Gastrocnemius medialis (tissue), 4 donors: ENCODE measurements around the gene PM20D2. TPM values are rescaled to one million over a fixed set of nuclear protein-coding genes. Genes with fewer than 3 reads are reported as not detected.
A peak's percentile ranks its signal among the peaks of the same experiment; 100 is the strongest.

ENCODE experiments used
- ATAC-seq, 2 donors: fragments of 150-250 bp; one replicate each; pipeline ENCODE4 v1.9.1; 2016
- DNase-seq, 2 donors: peaks; one replicate each; pipeline ENCODE4 v3.0.0-alpha.2; 2019
- H3K27ac ChIP-seq, 4 donors: fragments of 200-600 bp; sonication (generic); 1 replicate in 1 of 4; 2 replicates in 3 of 4; pipeline ENCODE4 v1.5.1; 2016 to 2018; ENCODE audit warnings: mild to moderate bottlenecking in 2 of 4, moderate library complexity in 1 of 4
- H3K27me3 ChIP-seq, 3 donors: fragments of 200-600 bp; sonication (generic) in 2 of 3; 1 replicate in 1 of 3; 2 replicates in 2 of 3; pipeline versions ENCODE4 v1.5.1 to v1.6.0; 2016 to 2019; ENCODE audit warnings: mild to moderate bottlenecking in 1 of 3, moderate library complexity in 1 of 3
- H3K36me3 ChIP-seq, 2 donors: fragments of 200-600 bp; sonication (generic) in 1 of 2; one replicate each; pipeline ENCODE4 v1.5.1; 2017 to 2018
- H3K4me1 ChIP-seq, 2 donors: fragments of 200-600 bp; sonication (generic) in 1 of 2; one replicate each; pipeline ENCODE4 v1.5.1; 2016 to 2017; ENCODE audit warnings: mild to moderate bottlenecking in 2 of 2
- H3K4me3 ChIP-seq, 4 donors: fragments of 200-600 bp; sonication (generic) in 3 of 4; 1 replicate in 1 of 4; 2 replicates in 3 of 4; pipeline ENCODE4 v1.5.1; 2016 to 2019; ENCODE audit warnings: mild to moderate bottlenecking in 2 of 4
- H3K9me3 ChIP-seq, 3 donors: fragments of 200-600 bp; sonication (generic) in 2 of 3; 1 replicate in 1 of 3; 2 replicates in 2 of 3; pipeline ENCODE4 v1.5.1; 2016 to 2019
- CTCF ChIP-seq, 5 experiments: fragments of 450-650 bp in 3 of 5; fragments of 200-600 bp in 2 of 5; sonication (generic) in 2 of 5; IDR thresholded peaks in 4 of 5; conservative IDR thresholded peaks in 1 of 5; 1 replicate in 4 of 5; 2 replicates in 1 of 5; pipeline ENCODE4 v1.5.1; 2016 to 2019; ENCODE audit warnings: antibody characterized with exemption in 5 of 5, mild to moderate bottlenecking in 3 of 5, moderate library complexity in 3 of 5
- POLR2A ChIP-seq, 2 donors: fragments of 450-650 bp; IDR thresholded peaks; one replicate each; pipeline ENCODE4 v1.6.1; 2017; ENCODE audit warnings: antibody characterized with exemption in 2 of 2, mild to moderate bottlenecking in 2 of 2, moderate library complexity in 2 of 2
- in situ Hi-C, 4 donors: fragments of 200-750 bp; cut with MboI; loops; one replicate each; pipeline versions ENCODE4 v1.15.0 to v1.8.0; 2017; ENCODE audit warnings: low sequenced_read_pairs in 4 of 4
- intact Hi-C: fragments of 100-400 bp; cut with DNase I; formaldehyde crosslinking; loops from one replicate; pipeline ENCODE4 v1.15.1; 2023; ENCODE audit warnings: low total_unique reads
- total RNA-seq, 4 donors: library from RNA; depleted of rRNA; stranded (reverse); fragments of >200 nt; gene quantifications; one replicate each; pipeline versions ENCODE4 v1.1.0 to v1.2.3, GENCODE V29; 2016

PM20D2 gene
- total RNA-seq, 4 donors from 2014 or later: 18.1 to 54.6 (median 26.3) TPM

- no peaks in the 10 kb centered on the region for H3K9me3 ChIP-seq
- ATAC-seq: no peak
- DNase-seq: no peak
- H3K27me3 ChIP-seq: no peaks in the 10 kb centered on the region
- intact Hi-C loops: no loop called here
- no peaks in the 10 kb centered on the region for H3K36me3 ChIP-seq
- TF ChIP-seq CTCF (IDR thresholded peaks at IDR 0.05 in 4 of 5, conservative IDR thresholded peaks at IDR 0.05 in 1 of 5) (no peak), POLR2A (IDR thresholded peaks at IDR 0.05) (no peak)
- H3K4me3 ChIP-seq: no peak overlapping the region
- H3K4me1 ChIP-seq: peaks cover 6 to 11% of the 10 kb centered on the region in 2 donors
- in situ Hi-C loops: loop anchor here in 1 of 4 donors (10.0 kb wide), 1 partner anchor 127 kb away; no protein-coding TSS in a partner anchor
- H3K27ac ChIP-seq: no peak overlapping the region
Measured at GRCh38 chr6:89111933-89112332, 33.9 kb upstream of the PM20D2 start.

GRCh38 chr6:89116702-89117101 is 29.2 kb upstream of the PM20D2 start:
- TF ChIP-seq CTCF (IDR thresholded peaks at IDR 0.05 in 4 of 5, conservative IDR thresholded peaks at IDR 0.05 in 1 of 5): no peak
- Histone ChIP-seq H3K4me3 (peak overlapping the region; percentile 58 to 86 (median 70)), H3K36me3 (no peaks in the 10 kb centered on the region), H3K9me3 (no peaks in the 10 kb centered on the region), H3K27me3 (no peaks in the 10 kb centered on the region), H3K27ac (no peak overlapping the region), H3K4me1 (peaks cover 9 to 13% of the 10 kb centered on the region in 2 donors)
- DNase-seq (no peak), ATAC-seq (no peak)
- intact Hi-C loops: loop anchor here (1.0 kb wide), 1 partner anchor 131 kb away; no protein-coding TSS in a partner anchor
- in situ Hi-C loops: loop anchor here in 1 of 4 donors (10.0 kb wide), 1 partner anchor 132 kb away; no protein-coding TSS in a partner anchor

GRCh38 chr6:89117211-89118108 is 28.4 kb upstream of the PM20D2 start, which contains the start of gene SRSF12:
Gene SRSF12 (minus strand): TSS chr6:89118071. CDS start chr6:89117887, 184 bp downstream.
- Histone ChIP-seq H3K4me3 (peak within 1 kb of the TSS; percentile 58 to 86 (median 70)), H3K36me3 (no peaks in the 10 kb centered on the region), H3K9me3 (no peaks in the 10 kb centered on the region), H3K27ac (peak within 1 kb of the TSS in 3 of 4 donors; percentile 20 to 37 (median 26)), H3K27me3 (no peaks in the 10 kb centered on the region), H3K4me1 (peaks cover 9 to 18% of the 10 kb centered on the region in 2 donors)
- TF ChIP-seq POLR2A (IDR thresholded peaks at IDR 0.05): no peak
- no peak for TF ChIP-seq CTCF (IDR thresholded peaks at IDR 0.05 in 4 of 5, conservative IDR thresholded peaks at IDR 0.05 in 1 of 5)
- peak; percentile 59 to 75 for ATAC-seq
- intact Hi-C loops: loop anchor here (1.0 kb wide), 1 partner anchor 132 kb away; no protein-coding TSS in a partner anchor
- in situ Hi-C loops: loop anchor here in 1 of 4 donors (10.0 kb wide), 1 partner anchor 133 kb away; no protein-coding TSS in a partner anchor
- DNase-seq: no peak

- no peaks in the 10 kb centered on the region for H3K36me3 ChIP-seq
- H3K27me3 ChIP-seq: no peaks in the 10 kb centered on the region
- H3K9me3 ChIP-seq: no peaks in the 10 kb centered on the region
- H3K4me1 ChIP-seq: peaks cover 9 to 18% of the 10 kb centered on the region in 2 donors
- intact Hi-C loops: no loop called here
- in situ Hi-C loops: loop anchor here in 1 of 4 donors (10.0 kb wide), 1 partner anchor 134 kb away; no protein-coding TSS in a partner anchor
- H3K27ac ChIP-seq: peak overlapping the region in 1 of 4 donors; percentile 37
- DNase-seq: no peak
- ATAC-seq: no peak
- TF ChIP-seq POLR2A (IDR thresholded peaks at IDR 0.05): no peak
- no peak for TF ChIP-seq CTCF (IDR thresholded peaks at IDR 0.05 in 4 of 5, conservative IDR thresholded peaks at IDR 0.05 in 1 of 5)
- no peak overlapping the region for H3K4me3 ChIP-seq
Measured at GRCh38 chr6:89118931-89119330, 26.9 kb upstream of the PM20D2 start.
